Measurements from ENCODE around the gene PRSS53. TPM values are rescaled to one million over a fixed set of nuclear protein-coding genes. Genes with fewer than 3 reads are reported as not detected.

The PRSS53 gene
- total RNA-seq, 1 experiment from 2014 or later = 2.8 TPM

- Histone ChIP-seq H3T11ph (ENCODE audit: low read length) (no peak overlapping the region), H3K56ac (ENCODE audit: insufficient read length, low read depth, low read length) (no peak overlapping the region), H3K27me3 (ENCODE audit: insufficient read depth, low read length) (no peaks in the 10 kb centered on the region), H2BK20ac (ENCODE audit: low read depth, low read length, poor library complexity, severe bottlenecking) (no peak overlapping the region), H2AFZ (ENCODE audit: low read length) (no peak overlapping the region), H4K5ac (ENCODE audit: insufficient read length, low read depth, low read length) (no peak overlapping the region), H4K91ac (ENCODE audit: insufficient read length, low read depth, low read length) (no peak overlapping the region), H3K9ac (ENCODE audit: extremely low read depth, insufficient read length, low read length) (no peak overlapping the region), H3K23me2 (ENCODE audit: insufficient read length, low read depth, low read length, poor library complexity, severe bottlenecking) (no peaks in the 10 kb centered on the region), H4K8ac (replicated peaks; ENCODE audit: insufficient read length, low read depth, low read length) (no peak overlapping the region), H3K79me2 (ENCODE audit: insufficient read depth, low read length) (no peaks in the 10 kb centered on the region), H3K23ac (ENCODE audit: insufficient read length, low read depth, low read length) (no peak overlapping the region), H3K14ac (ENCODE audit: insufficient read depth, low read length) (no peak overlapping the region), H2BK15ac (ENCODE audit: low read depth, low read length) (no peak overlapping the region), H2BK5ac (ENCODE audit: insufficient read length, low read length) (no peak overlapping the region), H3K27ac (ENCODE audit: insufficient read length, low read depth, low read length) (no peak overlapping the region), H2BK120ac (ENCODE audit: low read depth, low read length, poor library complexity, severe bottlenecking) (no peak overlapping the region), H3K4ac (ENCODE audit: low read depth, low read length) (no peak overlapping the region), H4K20me1 (ENCODE audit: control insufficient read depth, insufficient read depth, insufficient read length) (no peaks in the 10 kb centered on the region), H2AK5ac (ENCODE audit: insufficient read length, low read length) (no peak overlapping the region), H2BK12ac (ENCODE audit: insufficient read length, low read depth, low read length) (no peak overlapping the region), H3K18ac (ENCODE audit: insufficient read length, low read depth, low read length) (no peak overlapping the region), H3K9me3 (ENCODE audit: control insufficient read depth, low read depth, low read length) (no peaks in the 10 kb centered on the region), H3K4me2 (ENCODE audit: insufficient read depth, insufficient read length, low read length) (no peak overlapping the region), H3K4me1 (ENCODE audit: insufficient read depth, low read length) (peaks cover 4% of the 10 kb centered on the region; the same call in 1 of the 2 replicates), H3K79me1 (ENCODE audit: insufficient read depth, low read depth, low read length, poor library complexity, severe bottlenecking) (no peaks in the 10 kb centered on the region)
- WGBS (ENCODE audit: extremely low coverage, insufficient read length, low lambda C conversion rate) = no CpG with 5 or more reads among the region's 13 CpGs
- H3K9me3 Mint-ChIP-seq = no peaks in the 10 kb centered on the region
- H3K27ac Mint-ChIP-seq = peak overlapping the region in 1 of 3 experiments; percentile 73; a peak in 2 of 7 replicates
- no peak for TF ChIP-seq CTCF (conservative IDR thresholded peaks at IDR 0.05)
- no peak overlapping the region for H3K4me3 Mint-ChIP-seq
- peaks cover 16 to 17% of the 10 kb centered on the region in 2 experiments for H3K4me1 Mint-ChIP-seq
- DNase-seq = no peak
- H3K36me3 Mint-ChIP-seq (ENCODE audit: insufficient read depth in 1 of 3, low read depth in 3 of 3) = peaks cover 20 to 43% (median 40%) of the 10 kb centered on the region in 3 experiments; a peak in 6 of 7 replicates
- no peaks in the 10 kb centered on the region for H3K27me3 Mint-ChIP-seq (ENCODE audit: low read depth)
Measured at GRCh38 chr16:31127182-31127581, 38.4 kb upstream of the PRSS53 start.

All from H9 (cell line).